ENCODE data around the gene MYO18B. TPM values are rescaled to one million over a fixed set of nuclear protein-coding genes. Genes with fewer than 3 reads are reported as not detected.

MYO18B gene
- total RNA-seq, 1 experiment from 2014 or later = 0.05 TPM

DNA sequence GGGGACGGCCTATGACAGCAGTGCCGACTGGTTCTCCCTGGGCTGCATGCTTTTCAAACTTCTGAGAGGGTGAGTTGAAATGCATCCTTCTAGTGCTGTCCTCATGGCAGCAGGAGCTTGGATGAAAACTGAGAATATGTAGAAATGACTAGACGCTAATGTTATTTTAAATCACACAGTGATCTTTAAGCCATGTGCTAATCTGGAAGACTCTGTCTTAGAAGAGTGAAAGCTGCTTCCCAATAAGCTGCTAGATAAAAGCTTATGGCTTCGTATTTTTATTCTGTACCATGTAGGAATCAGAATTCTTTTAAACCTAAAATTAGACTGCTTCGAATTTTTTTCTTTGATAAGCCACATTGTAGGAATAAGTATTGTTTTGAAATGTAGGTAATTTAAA lies 46.8 kb upstream of the MYO18B start:
- Histone ChIP-seq H3K4me3 (replicated peaks in 1 of 2; ENCODE audit: low read depth in 1 of 2, low read length in 2 of 2) (no peak overlapping the region), H2AFZ (ENCODE audit: low read depth, low read length, poor library complexity, severe bottlenecking) (no peak overlapping the region), H3K9me2 (ENCODE audit: insufficient read depth) (no peaks in the 10 kb centered on the region), H3K27ac (ENCODE audit: low read depth, low read length) (no peak overlapping the region), H3K27me3 (ENCODE audit: insufficient read depth, low read length) (no peaks in the 10 kb centered on the region), H3K79me2 (ENCODE audit: insufficient read depth, low read length) (no peaks in the 10 kb centered on the region), H3K36me3 (ENCODE audit: control insufficient read depth in 1 of 2, insufficient read depth in 2 of 2, low read length in 2 of 2) (no peaks in the 10 kb centered on the region; a peak in 1 of 4 replicates), H4K20me1 (ENCODE audit: insufficient read depth) (no peaks in the 10 kb centered on the region), H3K4me1 (ENCODE audit: control insufficient read depth in 1 of 2, insufficient read depth in 2 of 2, low read length in 2 of 2) (no peaks in the 10 kb centered on the region), H3K4me2 (ENCODE audit: low read length) (no peak overlapping the region), H3K9ac (ENCODE audit: low read length) (no peak overlapping the region), H3K9me3 (ENCODE audit: control insufficient read depth in 1 of 2, insufficient read depth in 1 of 2, low read depth in 1 of 2, low read length in 2 of 2) (no peaks in the 10 kb centered on the region)
- intact Hi-C loops (cut with micrococcal nuclease) = no loop called here
- ATAC-seq (no peak), DNase-seq (ENCODE audit: low read depth, low spot score) (no peak)
- no TSS peak for BruUV-seq (replicated peaks)
- TF ChIP-seq, protein P1, sequence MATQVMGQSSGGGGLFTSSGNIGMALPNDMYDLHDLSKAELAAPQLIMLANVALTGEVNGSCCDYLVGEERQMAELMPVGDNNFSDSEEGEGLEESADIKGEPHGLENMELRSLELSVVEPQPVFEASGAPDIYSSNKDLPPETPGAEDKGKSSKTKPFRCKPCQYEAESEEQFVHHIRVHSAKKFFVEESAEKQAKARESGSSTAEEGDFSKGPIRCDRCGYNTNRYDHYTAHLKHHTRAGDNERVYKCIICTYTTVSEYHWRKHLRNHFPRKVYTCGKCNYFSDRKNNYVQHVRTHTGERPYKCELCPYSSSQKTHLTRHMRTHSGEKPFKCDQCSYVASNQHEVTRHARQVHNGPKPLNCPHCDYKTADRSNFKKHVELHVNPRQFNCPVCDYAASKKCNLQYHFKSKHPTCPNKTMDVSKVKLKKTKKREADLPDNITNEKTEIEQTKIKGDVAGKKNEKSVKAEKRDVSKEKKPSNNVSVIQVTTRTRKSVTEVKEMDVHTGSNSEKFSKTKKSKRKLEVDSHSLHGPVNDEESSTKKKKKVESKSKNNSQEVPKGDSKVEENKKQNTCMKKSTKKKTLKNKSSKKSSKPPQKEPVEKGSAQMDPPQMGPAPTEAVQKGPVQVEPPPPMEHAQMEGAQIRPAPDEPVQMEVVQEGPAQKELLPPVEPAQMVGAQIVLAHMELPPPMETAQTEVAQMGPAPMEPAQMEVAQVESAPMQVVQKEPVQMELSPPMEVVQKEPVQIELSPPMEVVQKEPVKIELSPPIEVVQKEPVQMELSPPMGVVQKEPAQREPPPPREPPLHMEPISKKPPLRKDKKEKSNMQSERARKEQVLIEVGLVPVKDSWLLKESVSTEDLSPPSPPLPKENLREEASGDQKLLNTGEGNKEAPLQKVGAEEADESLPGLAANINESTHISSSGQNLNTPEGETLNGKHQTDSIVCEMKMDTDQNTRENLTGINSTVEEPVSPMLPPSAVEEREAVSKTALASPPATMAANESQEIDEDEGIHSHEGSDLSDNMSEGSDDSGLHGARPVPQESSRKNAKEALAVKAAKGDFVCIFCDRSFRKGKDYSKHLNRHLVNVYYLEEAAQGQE (IDR thresholded peaks at IDR 0.05; ENCODE audit: low read depth) = no peak
- TF ChIP-seq EZH2phosphoT487 (IDR thresholded peaks at IDR 0.05; ENCODE audit: borderline replicate concordance) (no peak), POLR2AphosphoS5 (IDR thresholded peaks at IDR 0.05; ENCODE audit: low read depth, low read length) (no peak), TCF7L2 (IDR thresholded peaks at IDR 0.05; ENCODE audit: borderline replicate concordance, extremely low read depth, insufficient read depth, insufficient read length) (no peak), POLR2A (IDR thresholded peaks at IDR 0.05; ENCODE audit: borderline replicate concordance, extremely low read depth, insufficient read depth, insufficient read length) (no peak), SIN3A (IDR thresholded peaks at IDR 0.05; ENCODE audit: low read depth) (no peak), CBX3 (IDR thresholded peaks at IDR 0.05; ENCODE audit: low read depth) (no peak), ZNF274 (IDR thresholded peaks at IDR 0.05; ENCODE audit: low read depth, low read length) (no peak), EZH2 (IDR thresholded peaks at IDR 0.05) (no peak)
- TF ChIP-seq, protein P2, sequence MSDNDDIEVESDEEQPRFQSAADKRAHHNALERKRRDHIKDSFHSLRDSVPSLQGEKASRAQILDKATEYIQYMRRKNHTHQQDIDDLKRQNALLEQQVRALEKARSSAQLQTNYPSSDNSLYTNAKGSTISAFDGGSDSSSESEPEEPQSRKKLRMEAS (IDR thresholded peaks at IDR 0.05) = no peak
- TF ChIP-seq, protein P3, sequence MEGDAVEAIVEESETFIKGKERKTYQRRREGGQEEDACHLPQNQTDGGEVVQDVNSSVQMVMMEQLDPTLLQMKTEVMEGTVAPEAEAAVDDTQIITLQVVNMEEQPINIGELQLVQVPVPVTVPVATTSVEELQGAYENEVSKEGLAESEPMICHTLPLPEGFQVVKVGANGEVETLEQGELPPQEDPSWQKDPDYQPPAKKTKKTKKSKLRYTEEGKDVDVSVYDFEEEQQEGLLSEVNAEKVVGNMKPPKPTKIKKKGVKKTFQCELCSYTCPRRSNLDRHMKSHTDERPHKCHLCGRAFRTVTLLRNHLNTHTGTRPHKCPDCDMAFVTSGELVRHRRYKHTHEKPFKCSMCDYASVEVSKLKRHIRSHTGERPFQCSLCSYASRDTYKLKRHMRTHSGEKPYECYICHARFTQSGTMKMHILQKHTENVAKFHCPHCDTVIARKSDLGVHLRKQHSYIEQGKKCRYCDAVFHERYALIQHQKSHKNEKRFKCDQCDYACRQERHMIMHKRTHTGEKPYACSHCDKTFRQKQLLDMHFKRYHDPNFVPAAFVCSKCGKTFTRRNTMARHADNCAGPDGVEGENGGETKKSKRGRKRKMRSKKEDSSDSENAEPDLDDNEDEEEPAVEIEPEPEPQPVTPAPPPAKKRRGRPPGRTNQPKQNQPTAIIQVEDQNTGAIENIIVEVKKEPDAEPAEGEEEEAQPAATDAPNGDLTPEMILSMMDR (IDR thresholded peaks at IDR 0.05 in 2 of 3, conservative IDR thresholded peaks at IDR 0.05 in 1 of 3; ENCODE audit: borderline replicate concordance in 1 of 3, insufficient read depth in 1 of 3, low read depth in 2 of 3, low read length in 2 of 3) = no peak
- ChIA-PET CTCF (no interaction called here), RAD21 (ENCODE audit: low non-redundant PET in 1 of 2, low total read pairs in 2 of 2, uncharacterized antibody in 2 of 2, unreplicated experiment in 2 of 2) (no interaction called here), POLR2A (no interaction called here)
